ENCODE measurements around the gene WDR38.
"Not testable (repeated sequence)": the region's sequence is repeated elsewhere in the genome, so short reads cannot be mapped to it uniquely, and the experiment has no call there.

DNA sequence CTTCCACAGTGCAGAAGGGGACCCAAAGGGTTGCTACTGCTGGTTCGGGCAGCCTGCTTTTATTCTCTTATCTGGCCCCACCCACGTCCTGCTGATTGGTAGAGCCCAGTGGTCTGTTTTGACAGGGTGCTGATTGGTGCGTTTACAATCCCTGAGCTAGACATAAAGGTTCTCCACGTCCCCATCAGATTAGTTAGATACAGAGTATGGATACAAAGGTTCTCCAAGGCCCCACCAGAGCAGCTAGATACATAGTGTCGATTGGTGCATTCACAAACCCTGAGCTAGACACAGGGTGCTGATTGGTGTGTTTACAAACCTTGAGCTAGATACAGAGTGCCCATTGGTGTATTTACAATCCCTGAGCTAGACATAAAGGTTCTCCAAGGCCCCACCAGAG lies 15.1 kb upstream of the WDR38 start:
- TF ChIP-seq, protein P1, sequence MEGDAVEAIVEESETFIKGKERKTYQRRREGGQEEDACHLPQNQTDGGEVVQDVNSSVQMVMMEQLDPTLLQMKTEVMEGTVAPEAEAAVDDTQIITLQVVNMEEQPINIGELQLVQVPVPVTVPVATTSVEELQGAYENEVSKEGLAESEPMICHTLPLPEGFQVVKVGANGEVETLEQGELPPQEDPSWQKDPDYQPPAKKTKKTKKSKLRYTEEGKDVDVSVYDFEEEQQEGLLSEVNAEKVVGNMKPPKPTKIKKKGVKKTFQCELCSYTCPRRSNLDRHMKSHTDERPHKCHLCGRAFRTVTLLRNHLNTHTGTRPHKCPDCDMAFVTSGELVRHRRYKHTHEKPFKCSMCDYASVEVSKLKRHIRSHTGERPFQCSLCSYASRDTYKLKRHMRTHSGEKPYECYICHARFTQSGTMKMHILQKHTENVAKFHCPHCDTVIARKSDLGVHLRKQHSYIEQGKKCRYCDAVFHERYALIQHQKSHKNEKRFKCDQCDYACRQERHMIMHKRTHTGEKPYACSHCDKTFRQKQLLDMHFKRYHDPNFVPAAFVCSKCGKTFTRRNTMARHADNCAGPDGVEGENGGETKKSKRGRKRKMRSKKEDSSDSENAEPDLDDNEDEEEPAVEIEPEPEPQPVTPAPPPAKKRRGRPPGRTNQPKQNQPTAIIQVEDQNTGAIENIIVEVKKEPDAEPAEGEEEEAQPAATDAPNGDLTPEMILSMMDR (IDR thresholded peaks at IDR 0.05): not testable (repeated sequence)
- TF ChIP-seq POLR2A (IDR thresholded peaks at IDR 0.05): not testable (repeated sequence)
